HepG2 (cell line): ENCODE results near the gene NSG2. TPM values are rescaled to one million over a fixed set of nuclear protein-coding genes. Genes with fewer than 3 reads are reported as not detected.
A peak's percentile ranks its signal among the peaks of the same experiment; 100 is the strongest.

Source experiments
- ARID5B ChIP-seq: IDR thresholded peaks from 2 replicates; pipeline ENCODE4 v1.4.0; 2020; ENCODE audit warnings: mild to moderate bottlenecking, missing genetic modification reagents
- MATR3 ChIP-seq: sonication (generic); formaldehyde crosslinking; IDR thresholded peaks from 2 replicates; pipeline ENCODE4 v1.4.0; 2020; ENCODE audit warnings: missing genetic modification reagents
- REXO4 ChIP-seq: sonication (generic); formaldehyde crosslinking; IDR thresholded peaks from 2 replicates; pipeline ENCODE4 v1.8.0; 2022; ENCODE audit warnings: missing genetic modification reagents, mild to moderate bottlenecking, borderline replicate concordance
- SP5 ChIP-seq: IDR thresholded peaks from 2 replicates; pipeline ENCODE4 v1.6.1; 2016; ENCODE audit warnings: low read depth, borderline replicate concordance
- SRSF9 ChIP-seq: fragments of 200-400 bp; formaldehyde crosslinking; IDR thresholded peaks from 2 replicates; pipeline ENCODE4 v1.6.1; 2018; ENCODE audit warnings: borderline replicate concordance, mild to moderate bottlenecking, low read depth, low read length; ENCODE audit not compliant: insufficient read depth, poor library complexity, severe bottlenecking
- ZNF142 ChIP-seq: sonication (generic); formaldehyde crosslinking; IDR thresholded peaks from 2 replicates; pipeline ENCODE4 v1.4.0; 2020; ENCODE audit warnings: missing genetic modification reagents
- ZNF264 ChIP-seq: sonication (generic); formaldehyde crosslinking; IDR thresholded peaks from 2 replicates; pipeline ENCODE4 v1.4.0; 2020; ENCODE audit warnings: missing genetic modification reagents
- ZNF292 ChIP-seq: sonication (generic); formaldehyde crosslinking; IDR thresholded peaks from 2 replicates; pipeline ENCODE4 v1.8.1; 2022; ENCODE audit warnings: mild to moderate bottlenecking, low read depth, missing genetic modification reagents, borderline replicate concordance
- ZNF383 ChIP-seq: sonication (generic); formaldehyde crosslinking; IDR thresholded peaks from 2 replicates; pipeline ENCODE4 v1.4.0; 2020; ENCODE audit warnings: missing genetic modification reagents, mild to moderate bottlenecking, borderline replicate concordance
- ZNF790 ChIP-seq: sonication (generic); formaldehyde crosslinking; IDR thresholded peaks from 2 replicates; pipeline ENCODE4 v1.8.0; 2022; ENCODE audit warnings: missing genetic modification reagents, mild to moderate bottlenecking, borderline replicate concordance
- polyA plus RNA-seq, 8 experiments: library from polyadenylated mRNA; depleted of rRNA in 3 of 8; stranded (reverse) in 7 of 8; unstranded in 1 of 8; fragments of >200 nt; fragmentation: Illumina TruSeq in 4 of 8; extraction: Trizol in 4 of 8; gene quantifications; 2 replicates each; pipeline versions ENCODE4 v1.2.1 to v1.2.3, GENCODE V29; 2011 to 2016; ENCODE audit warnings: low read depth in 4 of 8, missing spikeins in 1 of 8, mixed read lengths in 1 of 8; ENCODE audit not compliant: insufficient read depth in 1 of 8
- total RNA-seq, 5 experiments: library from RNA; depleted of rRNA; stranded (reverse); fragments of >200 nt; fragmentation: Illumina TruSeq; extraction: Trizol; gene quantifications; 2 replicates each; pipeline ENCODE4 v1.2.3, GENCODE V29; 2016; ENCODE audit warnings: low read depth in 1 of 5
- TF ChIP-seq, protein P1 (sequence below): sonication (generic); formaldehyde crosslinking; IDR thresholded peaks from 2 replicates; pipeline ENCODE4 v1.4.0; 2020; ENCODE audit warnings: missing genetic modification reagents, borderline replicate concordance
- TF ChIP-seq, protein P2 (sequence below): sonication (generic); formaldehyde crosslinking; conservative IDR thresholded peaks from 2 replicates; pipeline ENCODE4 v1.5.0; 2020; ENCODE audit warnings: missing genetic modification reagents

The NSG2 gene
- total and polyA plus RNA-seq, 2 of the 13 experiments (the other 11 are each of a cell fraction or from before 2014, with no cell fraction given), result 0.21 TPM; not detected in 1

GRCh38 chr5:174045470-174046025 lies at the start of gene NSG2 (continued):
- no peak for TF ChIP-seq ZNF383
- TF ChIP-seq MATR3 (CRISPR knock-in tag), result no peak
- 0 out of 2 replicates have a peak, but pooled peaks have one; percentile 26 for TF ChIP-seq ZNF264
- TF ChIP-seq REXO4, result no peak
- peak; percentile 63; the same call in 1 of the 2 replicates for TF ChIP-seq ARID5B (CRISPR knock-in tag)
- no peak for TF ChIP-seq SRSF9
- TF ChIP-seq ZNF292 (CRISPR knock-in tag), result peak; percentile 34; the same call in 1 of the 2 replicates
- TF ChIP-seq, protein P1, sequence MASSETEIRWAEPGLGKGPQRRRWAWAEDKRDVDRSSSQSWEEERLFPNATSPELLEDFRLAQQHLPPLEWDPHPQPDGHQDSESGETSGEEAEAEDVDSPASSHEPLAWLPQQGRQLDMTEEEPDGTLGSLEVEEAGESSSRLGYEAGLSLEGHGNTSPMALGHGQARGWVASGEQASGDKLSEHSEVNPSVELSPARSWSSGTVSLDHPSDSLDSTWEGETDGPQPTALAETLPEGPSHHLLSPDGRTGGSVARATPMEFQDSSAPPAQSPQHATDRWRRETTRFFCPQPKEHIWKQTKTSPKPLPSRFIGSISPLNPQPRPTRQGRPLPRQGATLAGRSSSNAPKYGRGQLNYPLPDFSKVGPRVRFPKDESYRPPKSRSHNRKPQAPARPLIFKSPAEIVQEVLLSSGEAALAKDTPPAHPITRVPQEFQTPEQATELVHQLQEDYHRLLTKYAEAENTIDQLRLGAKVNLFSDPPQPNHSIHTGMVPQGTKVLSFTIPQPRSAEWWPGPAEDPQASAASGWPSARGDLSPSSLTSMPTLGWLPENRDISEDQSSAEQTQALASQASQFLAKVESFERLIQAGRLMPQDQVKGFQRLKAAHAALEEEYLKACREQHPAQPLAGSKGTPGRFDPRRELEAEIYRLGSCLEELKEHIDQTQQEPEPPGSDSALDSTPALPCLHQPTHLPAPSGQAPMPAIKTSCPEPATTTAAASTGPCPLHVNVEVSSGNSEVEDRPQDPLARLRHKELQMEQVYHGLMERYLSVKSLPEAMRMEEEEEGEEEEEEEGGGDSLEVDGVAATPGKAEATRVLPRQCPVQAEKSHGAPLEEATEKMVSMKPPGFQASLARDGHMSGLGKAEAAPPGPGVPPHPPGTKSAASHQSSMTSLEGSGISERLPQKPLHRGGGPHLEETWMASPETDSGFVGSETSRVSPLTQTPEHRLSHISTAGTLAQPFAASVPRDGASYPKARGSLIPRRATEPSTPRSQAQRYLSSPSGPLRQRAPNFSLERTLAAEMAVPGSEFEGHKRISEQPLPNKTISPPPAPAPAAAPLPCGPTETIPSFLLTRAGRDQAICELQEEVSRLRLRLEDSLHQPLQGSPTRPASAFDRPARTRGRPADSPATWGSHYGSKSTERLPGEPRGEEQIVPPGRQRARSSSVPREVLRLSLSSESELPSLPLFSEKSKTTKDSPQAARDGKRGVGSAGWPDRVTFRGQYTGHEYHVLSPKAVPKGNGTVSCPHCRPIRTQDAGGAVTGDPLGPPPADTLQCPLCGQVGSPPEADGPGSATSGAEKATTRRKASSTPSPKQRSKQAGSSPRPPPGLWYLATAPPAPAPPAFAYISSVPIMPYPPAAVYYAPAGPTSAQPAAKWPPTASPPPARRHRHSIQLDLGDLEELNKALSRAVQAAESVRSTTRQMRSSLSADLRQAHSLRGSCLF (CRISPR knock-in tag), result no peak
- TF ChIP-seq ZNF142 (CRISPR knock-in tag), result no peak
- no peak for TF ChIP-seq SP5 (CRISPR knock-in tag)
- TF ChIP-seq, protein P2, sequence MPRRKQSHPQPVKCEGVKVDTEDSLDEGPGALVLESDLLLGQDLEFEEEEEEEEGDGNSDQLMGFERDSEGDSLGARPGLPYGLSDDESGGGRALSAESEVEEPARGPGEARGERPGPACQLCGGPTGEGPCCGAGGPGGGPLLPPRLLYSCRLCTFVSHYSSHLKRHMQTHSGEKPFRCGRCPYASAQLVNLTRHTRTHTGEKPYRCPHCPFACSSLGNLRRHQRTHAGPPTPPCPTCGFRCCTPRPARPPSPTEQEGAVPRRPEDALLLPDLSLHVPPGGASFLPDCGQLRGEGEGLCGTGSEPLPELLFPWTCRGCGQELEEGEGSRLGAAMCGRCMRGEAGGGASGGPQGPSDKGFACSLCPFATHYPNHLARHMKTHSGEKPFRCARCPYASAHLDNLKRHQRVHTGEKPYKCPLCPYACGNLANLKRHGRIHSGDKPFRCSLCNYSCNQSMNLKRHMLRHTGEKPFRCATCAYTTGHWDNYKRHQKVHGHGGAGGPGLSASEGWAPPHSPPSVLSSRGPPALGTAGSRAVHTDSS (CRISPR knock-in tag), result no peak
- peak; percentile 64; the same call in 1 of the 2 replicates for TF ChIP-seq ZNF790 (CRISPR knock-in tag)
